PC-3 (cell line): ENCODE measurements around the gene PRM2. TPM values are rescaled to one million over a fixed set of nuclear protein-coding genes. Genes with fewer than 3 reads are reported as not detected.

Experiments used
- ATAC-seq: fragments of 200-7000 bp; cut with Tn5 transposase; 2 replicates; pipeline ENCODE4 v1.9.1; 2020; ENCODE audit warnings: mild to moderate bottlenecking, moderate library complexity
- BruUV-seq: library from RNA; stranded (reverse); fragments of 400-500 nt; replicated peaks from 2 replicates; lab custom pipeline; 2021; lab: Mats Ljungman, UMichigan
- CTCF ChIA-PET: fragments of 300-600 bp; sonication (Branson Sonifier 250); formaldehyde crosslinking; loops from one replicate; lab custom pipeline; 2022; ENCODE audit warnings: antibody characterized with exemption; lab: Charles Lee
- POLR2A ChIA-PET: fragments of 300-600 bp; sonication (Branson Sonifier 250); formaldehyde crosslinking; loops from one replicate; lab custom pipeline; 2022; ENCODE audit warnings: antibody characterized with exemption; ENCODE audit not compliant: unreplicated experiment; lab: Charles Lee
- DNase-seq: peaks from one replicate; pipeline ENCODE4 v3.0.0-alpha.2; 2015
- H2AFZ ChIP-seq: fragments of 300-600 bp; sonication (generic); 2 replicates; pipeline ENCODE4 v1.6.0; 2016; ENCODE audit warnings: antibody characterized with exemption, low read length
- H3F3A ChIP-seq: fragments of 300-600 bp; sonication (generic); one replicate; pipeline ENCODE4 v1.6.0; 2017; ENCODE audit warnings: antibody characterized with exemption, low read length, control low read depth, mild to moderate bottlenecking; ENCODE audit not compliant: unreplicated experiment
- H3K27ac ChIP-seq: fragments of 300-600 bp; sonication (generic); 2 replicates; pipeline ENCODE4 v1.5.1; 2016; ENCODE audit warnings: mild to moderate bottlenecking, low read length
- H3K27me3 ChIP-seq: fragments of 300-600 bp; sonication (generic); 2 replicates; pipeline ENCODE4 v1.6.1; 2016; ENCODE audit warnings: low read length, mixed read lengths
- H3K36me3 ChIP-seq: fragments of 300-600 bp; sonication (generic); 2 replicates; pipeline ENCODE4 v1.6.1; 2016; ENCODE audit warnings: low read depth, mixed run types, low read length, mixed read lengths
- H3K4me1 ChIP-seq: fragments of 300-600 bp; sonication (generic); 2 replicates; pipeline ENCODE4 v1.5.1; 2016; ENCODE audit warnings: low read length; ENCODE audit not compliant: insufficient read depth
- H3K4me2 ChIP-seq: fragments of 300-600 bp; sonication (generic); 2 replicates; pipeline ENCODE4 v1.6.0; 2016; ENCODE audit warnings: low read length
- H3K4me3 ChIP-seq: fragments of 300-600 bp; sonication (generic); 2 replicates; pipeline ENCODE4 v1.5.1; 2016; ENCODE audit warnings: mild to moderate bottlenecking, low read length, mixed read lengths
- H3K79me2 ChIP-seq: fragments of 300-600 bp; sonication (generic); 2 replicates; pipeline ENCODE4 v1.6.1; 2017; ENCODE audit warnings: low read length, mixed read lengths
- H3K9ac ChIP-seq: fragments of 300-600 bp; sonication (generic); 2 replicates; pipeline ENCODE4 v1.6.0; 2016; ENCODE audit warnings: mild to moderate bottlenecking, low read length
- H3K9me2 ChIP-seq: fragments of 300-600 bp; sonication (generic); replicated peaks from 2 replicates; pipeline ENCODE4 v1.6.1; 2016; ENCODE audit warnings: mixed run types, low read length, mixed read lengths
- H3K9me3 ChIP-seq: fragments of 300-600 bp; sonication (generic); 2 replicates; pipeline ENCODE4 v1.6.1; 2016; ENCODE audit warnings: low read length, mixed read lengths
- H4K20me1 ChIP-seq: fragments of 300-600 bp; sonication (generic); 2 replicates; pipeline ENCODE4 v1.6.1; 2016; ENCODE audit warnings: low read length, mixed read lengths
- EZH2 ChIP-seq: fragments of 300-600 bp; sonication (generic); IDR thresholded peaks from one replicate; pipeline ENCODE4 v1.6.1; 2017; ENCODE audit warnings: antibody characterized with exemption, mild to moderate bottlenecking, low read length; ENCODE audit not compliant: unreplicated experiment
- EZH2phosphoT487 ChIP-seq: fragments of 300-600 bp; sonication (generic); IDR thresholded peaks from 2 replicates; pipeline ENCODE4 v1.6.1; 2018; ENCODE audit warnings: mild to moderate bottlenecking, antibody characterized with exemption, low read length, borderline replicate concordance
- intact Hi-C: fragments of 100-400 bp; cut with micrococcal nuclease; formaldehyde crosslinking; loops from 2 replicates; pipeline ENCODE4 v1.9.0; 2023
- total RNA-seq: library from RNA; depleted of rRNA; stranded (reverse); fragments of >200 nt; gene quantifications from 2 replicates; pipeline ENCODE4 v1.2.3, GENCODE V29; 2014
- TF ChIP-seq, protein P1 (sequence below): fragments of 300-600 bp; sonication (generic); conservative IDR thresholded peaks from 2 replicates; pipeline ENCODE4 v1.5.1; 2017; ENCODE audit warnings: antibody characterized with exemption, low read depth, mild to moderate bottlenecking, low read length

Gene PRM2
- total RNA-seq, 1 experiment from 2014 or later = not detected

DNA sequence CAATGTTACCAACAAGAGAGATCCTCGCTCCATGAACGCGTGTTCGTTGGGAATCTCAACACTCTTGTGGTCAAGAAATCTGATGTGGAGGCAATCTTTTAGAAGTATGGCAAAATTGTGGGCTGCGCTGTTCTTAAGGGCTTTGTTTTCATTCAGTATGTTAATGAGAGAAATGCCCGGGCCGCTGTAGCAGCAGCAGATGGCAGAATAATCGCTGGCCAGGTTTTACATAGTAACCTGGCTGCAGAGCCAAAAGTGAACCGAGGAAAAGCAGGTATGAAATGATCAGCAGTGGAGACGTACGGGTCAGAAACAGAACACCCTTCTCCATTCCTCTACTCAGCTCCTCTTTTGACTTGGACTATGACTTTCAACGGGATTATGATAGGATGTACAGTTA, 33.6 kb downstream of the PRM2 start:
- H3K79me2 ChIP-seq = no peaks in the 10 kb centered on the region
- POLR2A ChIA-PET = no interaction called here
- no peaks in the 10 kb centered on the region for H3K4me1 ChIP-seq
- ATAC-seq (no peak), DNase-seq (no peak)
- H3K27me3 ChIP-seq = no peaks in the 10 kb centered on the region
- no peaks in the 10 kb centered on the region for H4K20me1 ChIP-seq
- CTCF ChIA-PET = no interaction called here
- intact Hi-C loops = no loop called here
- H3K9me3 ChIP-seq = no peaks in the 10 kb centered on the region
- H3K27ac ChIP-seq = no peak overlapping the region
- H3K9me2 ChIP-seq = no peaks in the 10 kb centered on the region
- no peak overlapping the region for H2AFZ ChIP-seq
- no peaks in the 10 kb centered on the region for H3K36me3 ChIP-seq
- H3K9ac ChIP-seq = no peak overlapping the region
- TF ChIP-seq EZH2 = no peak
- TF ChIP-seq, protein P1, sequence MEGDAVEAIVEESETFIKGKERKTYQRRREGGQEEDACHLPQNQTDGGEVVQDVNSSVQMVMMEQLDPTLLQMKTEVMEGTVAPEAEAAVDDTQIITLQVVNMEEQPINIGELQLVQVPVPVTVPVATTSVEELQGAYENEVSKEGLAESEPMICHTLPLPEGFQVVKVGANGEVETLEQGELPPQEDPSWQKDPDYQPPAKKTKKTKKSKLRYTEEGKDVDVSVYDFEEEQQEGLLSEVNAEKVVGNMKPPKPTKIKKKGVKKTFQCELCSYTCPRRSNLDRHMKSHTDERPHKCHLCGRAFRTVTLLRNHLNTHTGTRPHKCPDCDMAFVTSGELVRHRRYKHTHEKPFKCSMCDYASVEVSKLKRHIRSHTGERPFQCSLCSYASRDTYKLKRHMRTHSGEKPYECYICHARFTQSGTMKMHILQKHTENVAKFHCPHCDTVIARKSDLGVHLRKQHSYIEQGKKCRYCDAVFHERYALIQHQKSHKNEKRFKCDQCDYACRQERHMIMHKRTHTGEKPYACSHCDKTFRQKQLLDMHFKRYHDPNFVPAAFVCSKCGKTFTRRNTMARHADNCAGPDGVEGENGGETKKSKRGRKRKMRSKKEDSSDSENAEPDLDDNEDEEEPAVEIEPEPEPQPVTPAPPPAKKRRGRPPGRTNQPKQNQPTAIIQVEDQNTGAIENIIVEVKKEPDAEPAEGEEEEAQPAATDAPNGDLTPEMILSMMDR = no peak
- TF ChIP-seq EZH2phosphoT487 = no peak
- H3F3A ChIP-seq = no peaks in the 10 kb centered on the region
- no TSS peak for BruUV-seq
- no peak overlapping the region for H3K4me2 ChIP-seq
- H3K4me3 ChIP-seq = no peak overlapping the region

DNA sequence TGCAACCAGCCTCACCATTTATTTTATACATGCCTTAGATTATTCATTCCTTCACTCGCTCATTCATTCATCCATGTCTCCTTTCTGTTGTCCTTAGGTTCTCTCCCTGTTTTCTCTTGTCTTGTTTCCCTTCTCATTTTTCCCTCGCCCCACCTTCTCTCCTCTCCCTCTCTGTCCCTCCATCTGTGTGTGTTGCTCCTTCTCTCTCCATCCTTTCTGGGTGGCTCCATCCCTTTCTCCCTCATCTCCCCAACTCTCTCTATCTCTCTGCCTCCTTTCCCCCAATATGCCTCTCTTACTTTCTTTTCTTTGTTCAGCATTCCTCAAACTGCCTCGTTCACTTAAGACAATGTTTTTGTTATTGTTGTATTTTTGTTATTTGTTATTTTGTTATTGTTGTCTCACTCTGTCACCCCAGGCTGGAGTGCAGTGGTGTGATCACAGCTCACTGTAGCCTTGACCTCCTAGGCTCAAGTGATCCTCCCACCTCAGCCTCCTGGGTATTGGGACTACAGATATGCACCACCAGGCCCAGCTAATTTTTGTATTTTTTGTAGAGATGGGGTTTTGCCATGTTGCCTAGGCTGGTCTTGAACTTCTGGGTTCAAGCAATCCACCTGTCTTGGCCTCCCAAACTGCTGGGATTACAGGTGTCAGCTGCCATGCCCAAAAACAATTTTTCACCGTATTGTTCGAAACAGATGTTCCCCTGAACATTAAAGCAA, 34.6 kb downstream of the PRM2 start:
- ATAC-seq (no peak), DNase-seq (no peak)
- Histone ChIP-seq H3K4me3 (no peak overlapping the region), H3K4me1 (no peaks in the 10 kb centered on the region), H3K36me3 (no peaks in the 10 kb centered on the region), H3K9me2 (no peaks in the 10 kb centered on the region), H3K27ac (no peak overlapping the region), H3F3A (no peaks in the 10 kb centered on the region), H3K9ac (no peak overlapping the region), H3K4me2 (no peak overlapping the region), H2AFZ (no peak overlapping the region), H3K9me3 (no peaks in the 10 kb centered on the region), H3K79me2 (no peaks in the 10 kb centered on the region), H4K20me1 (no peaks in the 10 kb centered on the region), H3K27me3 (no peaks in the 10 kb centered on the region)
- intact Hi-C loops = no loop called here
- TF ChIP-seq, protein P1 = no peak
- TF ChIP-seq EZH2phosphoT487 (no peak), EZH2 (no peak)
- ChIA-PET CTCF (no interaction called here), POLR2A (no interaction called here)
- BruUV-seq = no TSS peak
